Measurements from ENCODE around the gene TMX4. TPM values are rescaled to one million over a fixed set of nuclear protein-coding genes. Genes with fewer than 3 reads are reported as not detected.

The TMX4 gene
- total and polyA plus RNA-seq, 2 experiments from 2014 or later, result 2.5 to 7.5 TPM

- Histone ChIP-seq H2AFZ (no peak overlapping the region), H3K4me1 (ENCODE audit: insufficient read depth) (no peaks in the 10 kb centered on the region; the same call in 1 of the 2 replicates), H3K79me2 (replicated peaks; ENCODE audit: insufficient read depth) (no peaks in the 10 kb centered on the region), H3F3A (replicated peaks; ENCODE audit: low read depth) (no peaks in the 10 kb centered on the region), H3K27me3 (ENCODE audit: insufficient read depth) (no peaks in the 10 kb centered on the region), H3K36me3 (ENCODE audit: insufficient read depth) (no peaks in the 10 kb centered on the region; the same call in 1 of the 2 replicates), H3K4me3 (no peak overlapping the region), H3K4me2 (no peak overlapping the region), H4K20me1 (replicated peaks; ENCODE audit: insufficient read depth) (no peaks in the 10 kb centered on the region), H3K9me2 (ENCODE audit: insufficient read depth) (peaks cover 9% of the 10 kb centered on the region), H3K27ac (ENCODE audit: low read depth) (no peak overlapping the region)
- Mint-ChIP-seq H3K9me3 (peaks cover 9% of the 10 kb centered on the region; the same call in 2 of the 3 replicates), H3K27me3 (ENCODE audit: insufficient read depth, low read depth, poor library complexity) (no peaks in the 10 kb centered on the region), H3K27ac (no peak overlapping the region), H3K4me1 (no peaks in the 10 kb centered on the region), H3K36me3 (ENCODE audit: low read depth) (peaks cover 13% of the 10 kb centered on the region), H3K4me3 (no peak overlapping the region)
- TF ChIP-seq ZNF462 (CRISPR knock-in tag; IDR thresholded peaks at IDR 0.05) (no peak), REST (IDR thresholded peaks at IDR 0.05; ENCODE audit: unreplicated experiment) (no peak), NANOG (IDR thresholded peaks at IDR 0.05; ENCODE audit: borderline replicate concordance) (no peak), EZH2 (IDR thresholded peaks at IDR 0.05; ENCODE audit: low read depth, unreplicated experiment) (no peak), ZNF331 (CRISPR knock-in tag; IDR thresholded peaks at IDR 0.05; ENCODE audit: low read depth) (no peak), JUNB (IDR thresholded peaks at IDR 0.05; ENCODE audit: unreplicated experiment) (no peak), ETS1 (IDR thresholded peaks at IDR 0.05) (no peak), POLR2AphosphoS5 (IDR thresholded peaks at IDR 0.05; ENCODE audit: low read depth) (no peak), ZNF114 (CRISPR knock-in tag; IDR thresholded peaks at IDR 0.05) (no peak), CTCF (conservative IDR thresholded peaks at IDR 0.05; ENCODE audit: low read depth in 2 of 2) (no peak), CREB1 (CRISPR knock-in tag; IDR thresholded peaks at IDR 0.05; ENCODE audit: low read depth) (no peak), EZH2phosphoT487 (IDR thresholded peaks at IDR 0.05; ENCODE audit: unreplicated experiment) (no peak), STAT1 (IDR thresholded peaks at IDR 0.05; ENCODE audit: unreplicated experiment) (no peak)
- ATAC-seq (no peak), DNase-seq (ENCODE audit: low spot score) (no peak)
Observed at GRCh38 chr20:7993703-7994102, 25.9 kb downstream of the TMX4 start.

All from GM23338 (cell line).